SHP77 (cell line): ENCODE results near the gene RNF182.
"Not testable (repeated sequence)": the region's sequence is repeated elsewhere in the genome, so short reads cannot be mapped to it uniquely, and the experiment has no call there.

Experiments used
- DNase-seq, 2 experiments: peaks; one replicate each; lab custom pipeline; 2025; lab: John Stamatoyannopoulos, UW

The RNF182 gene

GRCh38 chr6:14001329-14002012 is 76.7 kb downstream of the RNF182 start:
- no peak for DNase-seq

GRCh38 chr6:14002176-14002947 is 77.6 kb downstream of the RNF182 start:
- no peak for DNase-seq

GRCh38 chr6:14004258-14004657 is 79.5 kb downstream of the RNF182 start:
- no peak for DNase-seq

GRCh38 chr6:14008809-14009208 is 84.1 kb downstream of the RNF182 start:
- DNase-seq, result no peak

GRCh38 chr6:14009431-14009830 is 84.7 kb downstream of the RNF182 start:
- no peak for DNase-seq

GRCh38 chr6:14010275-14010674 is 85.5 kb downstream of the RNF182 start:
- no peak for DNase-seq

- no peak for DNase-seq
These were observed 87.7 kb downstream of the RNF182 start for GRCh38 chr6:14012313-14013030.

GRCh38 chr6:14015964-14016363 is 91.2 kb downstream of the RNF182 start:
- no peak for DNase-seq

GRCh38 chr6:14016432-14016831 is 91.7 kb downstream of the RNF182 start:
- DNase-seq, result no peak

GRCh38 chr6:14016935-14017625 is 92.3 kb downstream of the RNF182 start:
- no peak for DNase-seq

- no peak for DNase-seq
These were observed 93.1 kb downstream of the RNF182 start for GRCh38 chr6:14017626-14018475.

GRCh38 chr6:14018559-14018958 is 93.8 kb downstream of the RNF182 start:
- not testable (repeated sequence) for DNase-seq

- DNase-seq, result no peak
These were observed 95.8 kb downstream of the RNF182 start for GRCh38 chr6:14020551-14020950.

GRCh38 chr6:14021449-14021848 is 96.7 kb downstream of the RNF182 start:
- no peak for DNase-seq

- no peak for DNase-seq
These were observed 97.9 kb downstream of the RNF182 start for GRCh38 chr6:14022673-14023072.

GRCh38 chr6:14023855-14024254 is 99.1 kb downstream of the RNF182 start:
- no peak for DNase-seq

- no peak for DNase-seq
These were observed 100.4 kb downstream of the RNF182 start for GRCh38 chr6:14025160-14025559.

GRCh38 chr6:14026831-14027539 is 102.2 kb downstream of the RNF182 start:
- DNase-seq, result no peak

GRCh38 chr6:14028631-14029030 is 103.9 kb downstream of the RNF182 start:
- DNase-seq, result no peak

- DNase-seq, result no peak
These were observed 104.9 kb downstream of the RNF182 start for GRCh38 chr6:14029605-14030004.
